ENCODE data around the gene GPR107.

GPR107 gene

DNA sequence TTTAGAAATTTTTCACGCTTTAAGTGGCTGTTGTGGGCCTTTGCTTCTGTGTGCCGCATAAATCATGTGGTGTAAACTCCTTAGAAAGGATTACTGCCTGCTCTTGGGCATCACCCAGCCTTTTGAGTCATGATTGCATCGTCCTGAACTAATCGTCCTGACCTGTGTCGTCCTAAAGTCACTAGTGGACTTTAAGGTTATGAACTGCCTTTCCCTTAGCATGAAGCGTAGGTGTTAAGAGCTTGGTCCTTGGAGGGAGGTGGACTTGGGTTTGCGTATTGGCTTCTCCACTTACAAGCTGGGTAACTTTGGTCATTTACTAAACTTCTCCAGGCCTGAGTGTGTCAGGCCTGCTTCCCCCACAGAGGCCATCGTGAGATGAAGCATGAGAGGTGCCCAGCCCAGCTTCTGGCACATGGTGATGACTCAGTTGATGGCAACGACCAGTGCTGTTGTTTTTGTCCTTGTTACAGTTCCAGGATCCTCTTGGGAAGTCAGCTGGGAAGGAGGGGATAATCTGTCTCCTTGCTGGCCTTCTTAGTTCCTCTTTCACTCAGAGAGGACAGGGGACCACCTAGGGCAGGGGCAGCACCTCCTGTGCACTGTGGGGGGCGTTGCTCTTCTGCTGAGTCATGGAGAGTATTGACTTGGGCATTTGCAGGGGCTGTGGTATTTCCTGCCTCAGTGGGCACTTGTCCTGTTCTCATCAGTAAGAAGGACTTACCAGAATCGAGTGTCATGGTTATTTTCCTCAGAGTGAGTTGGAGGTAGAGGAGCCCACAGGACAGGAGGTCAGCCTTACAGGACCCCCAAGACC, 64.3 kb downstream of the GPR107 start:
- no peak for TF ChIP-seq ZFX (IDR thresholded peaks at IDR 0.05; ENCODE audit: borderline replicate concordance)
- TF ChIP-seq, protein P1, sequence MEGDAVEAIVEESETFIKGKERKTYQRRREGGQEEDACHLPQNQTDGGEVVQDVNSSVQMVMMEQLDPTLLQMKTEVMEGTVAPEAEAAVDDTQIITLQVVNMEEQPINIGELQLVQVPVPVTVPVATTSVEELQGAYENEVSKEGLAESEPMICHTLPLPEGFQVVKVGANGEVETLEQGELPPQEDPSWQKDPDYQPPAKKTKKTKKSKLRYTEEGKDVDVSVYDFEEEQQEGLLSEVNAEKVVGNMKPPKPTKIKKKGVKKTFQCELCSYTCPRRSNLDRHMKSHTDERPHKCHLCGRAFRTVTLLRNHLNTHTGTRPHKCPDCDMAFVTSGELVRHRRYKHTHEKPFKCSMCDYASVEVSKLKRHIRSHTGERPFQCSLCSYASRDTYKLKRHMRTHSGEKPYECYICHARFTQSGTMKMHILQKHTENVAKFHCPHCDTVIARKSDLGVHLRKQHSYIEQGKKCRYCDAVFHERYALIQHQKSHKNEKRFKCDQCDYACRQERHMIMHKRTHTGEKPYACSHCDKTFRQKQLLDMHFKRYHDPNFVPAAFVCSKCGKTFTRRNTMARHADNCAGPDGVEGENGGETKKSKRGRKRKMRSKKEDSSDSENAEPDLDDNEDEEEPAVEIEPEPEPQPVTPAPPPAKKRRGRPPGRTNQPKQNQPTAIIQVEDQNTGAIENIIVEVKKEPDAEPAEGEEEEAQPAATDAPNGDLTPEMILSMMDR (IDR thresholded peaks at IDR 0.05) = no peak
- H3K27ac ChIP-seq = no peak overlapping the region

GRCh38 chr9:130118841-130119518, 65.3 kb downstream of the GPR107 start:
- TF ChIP-seq ZFX (IDR thresholded peaks at IDR 0.05; ENCODE audit: borderline replicate concordance) = no peak
- TF ChIP-seq, protein P1 (IDR thresholded peaks at IDR 0.05) = no peak
- H3K27ac ChIP-seq = no peak overlapping the region

- no peak for TF ChIP-seq ZFX (IDR thresholded peaks at IDR 0.05; ENCODE audit: borderline replicate concordance)
- TF ChIP-seq, protein P1 (IDR thresholded peaks at IDR 0.05) = no peak
- H3K27ac ChIP-seq = no peak overlapping the region
Observed at GRCh38 chr9:130119519-130120298, 66.0 kb downstream of the GPR107 start.

DNA sequence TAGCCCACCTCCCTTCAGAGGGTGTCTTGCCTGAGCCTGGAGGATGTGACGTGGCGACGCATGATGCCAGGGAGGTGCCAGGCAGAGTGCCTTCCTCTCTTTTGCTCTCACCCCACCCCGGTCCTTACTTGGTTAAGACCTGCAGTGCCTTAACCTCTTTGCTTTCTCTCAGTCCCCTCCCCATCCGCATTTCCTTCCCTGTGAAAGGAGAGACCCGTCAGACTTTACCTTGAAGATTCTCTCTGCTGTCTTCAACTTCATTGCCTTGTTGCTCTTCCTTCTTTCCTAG, 66.5 kb downstream of the GPR107 start:
- no peak overlapping the region for H3K27ac ChIP-seq
- no peak for TF ChIP-seq ZFX (IDR thresholded peaks at IDR 0.05; ENCODE audit: borderline replicate concordance)
- TF ChIP-seq, protein P1 (IDR thresholded peaks at IDR 0.05) = no peak

DNA sequence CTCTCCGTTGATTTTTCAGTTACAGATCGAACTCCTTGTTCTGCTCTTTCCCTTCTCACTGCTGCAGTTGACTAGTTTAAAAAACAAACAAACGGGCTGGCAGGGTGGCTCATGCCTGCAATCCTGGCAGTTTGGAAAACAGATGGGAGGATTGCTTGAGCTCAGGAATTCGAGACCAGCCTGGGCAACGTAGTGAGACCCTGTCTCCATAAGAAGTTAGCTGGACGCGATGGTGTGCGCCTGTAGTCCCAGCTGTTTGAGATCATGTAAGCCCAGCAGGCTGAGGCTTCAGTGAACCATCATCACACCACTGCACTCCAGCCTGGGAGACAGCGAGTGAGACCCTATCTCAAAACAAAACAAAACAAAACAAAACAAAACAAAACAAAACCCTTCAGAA, 67.1 kb downstream of the GPR107 start:
- no peak for TF ChIP-seq ZFX (IDR thresholded peaks at IDR 0.05; ENCODE audit: borderline replicate concordance)
- TF ChIP-seq, protein P1 (IDR thresholded peaks at IDR 0.05) = no peak
- H3K27ac ChIP-seq = no peak overlapping the region

- TF ChIP-seq, protein P1 (IDR thresholded peaks at IDR 0.05) = no peak
- no peak for TF ChIP-seq ZFX (IDR thresholded peaks at IDR 0.05; ENCODE audit: borderline replicate concordance)
- H3K27ac ChIP-seq = no peak overlapping the region
Observed at GRCh38 chr9:130122456-130122855, 68.8 kb downstream of the GPR107 start.
